Erythroblast (primary cell): ENCODE data around the gene COL11A2.

ENCODE experiments used
- GATA1 ChIP-seq: IDR thresholded peaks from 2 replicates; pipeline ENCODE4 v1.6.1; 2011; ENCODE audit warnings: low read depth, mild to moderate bottlenecking, control low read depth, low read length, moderate library complexity
- POLR2A ChIP-seq: IDR thresholded peaks from 2 replicates; pipeline ENCODE4 v1.6.1; 2011; ENCODE audit warnings: mild to moderate bottlenecking, low read length

DNA sequence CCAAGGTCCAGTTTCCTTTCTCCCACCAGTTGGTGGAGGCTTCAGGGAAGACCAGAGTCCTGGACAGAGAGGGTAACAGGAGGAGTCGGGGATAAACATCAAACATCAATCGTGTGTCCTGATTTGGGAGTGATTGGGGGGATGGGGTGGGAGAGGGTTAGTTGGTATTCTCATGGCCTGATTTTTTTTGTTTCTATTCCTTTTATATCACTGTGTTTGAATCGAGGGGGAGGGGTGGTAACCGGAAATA, 11.8 kb upstream of the COL11A2 start:
- TF ChIP-seq POLR2A: no peak
- TF ChIP-seq GATA1: no peak
